Measurements from ENCODE around the gene CDYL2.
"Not testable (repeated sequence)": the region's sequence is repeated elsewhere in the genome, so short reads cannot be mapped to it uniquely, and the experiment has no call there.

The CDYL2 gene

GRCh38 chr16:80666378-80667250 is 137.8 kb downstream of the CDYL2 start:
- DNase-seq: no peak

- DNase-seq: no peak
These were observed 139.0 kb downstream of the CDYL2 start for GRCh38 chr16:80665356-80665755.

- no peak for DNase-seq
These were observed 139.6 kb downstream of the CDYL2 start for GRCh38 chr16:80664786-80665185.

- DNase-seq: no peak
These were observed 140.2 kb downstream of the CDYL2 start for GRCh38 chr16:80664226-80664625.

- DNase-seq: no peak
These were observed 141.3 kb downstream of the CDYL2 start for GRCh38 chr16:80663078-80663477.

- DNase-seq: no peak
These were observed 144.5 kb downstream of the CDYL2 start for GRCh38 chr16:80659865-80660264.

- DNase-seq: no peak
These were observed 147.7 kb downstream of the CDYL2 start for GRCh38 chr16:80656711-80657150.

- DNase-seq: no peak
These were observed 148.2 kb downstream of the CDYL2 start for GRCh38 chr16:80656161-80656560.

GRCh38 chr16:80655751-80656150 is 148.6 kb downstream of the CDYL2 start:
- no peak for DNase-seq

GRCh38 chr16:80654094-80654862 is 150.1 kb downstream of the CDYL2 start:
- no peak for DNase-seq

- no peak for DNase-seq
These were observed 152.0 kb downstream of the CDYL2 start for GRCh38 chr16:80652441-80652840.

GRCh38 chr16:80650281-80650680 is 154.1 kb downstream of the CDYL2 start:
- DNase-seq: not testable (repeated sequence)

- DNase-seq: no peak
These were observed 164.1 kb downstream of the CDYL2 start for GRCh38 chr16:80640316-80640715.

GRCh38 chr16:80639636-80640035 is 164.8 kb downstream of the CDYL2 start:
- no peak for DNase-seq

- DNase-seq: no peak
These were observed 166.8 kb downstream of the CDYL2 start for GRCh38 chr16:80637621-80638020.

GRCh38 chr16:80631581-80631980 is 172.8 kb downstream of the CDYL2 start:
- no peak for DNase-seq

- DNase-seq: no peak
These were observed 176.1 kb downstream of the CDYL2 start for GRCh38 chr16:80628254-80628653.

GRCh38 chr16:80627108-80627507 is 177.3 kb downstream of the CDYL2 start:
- DNase-seq: no peak

GRCh38 chr16:80623376-80623775 is 181.0 kb downstream of the CDYL2 start:
- DNase-seq: no peak

- no peak for DNase-seq
These were observed 182.4 kb downstream of the CDYL2 start for GRCh38 chr16:80622007-80622406.

- no peak for DNase-seq
These were observed 183.4 kb downstream of the CDYL2 start for GRCh38 chr16:80620736-80621605.

- no peak for DNase-seq
These were observed 184.6 kb downstream of the CDYL2 start for GRCh38 chr16:80619824-80620223.

All from SHP77 (cell line).